ENCODE measurements around the gene NFATC1.
"Not testable (repeated sequence)": the region's sequence is repeated elsewhere in the genome, so short reads cannot be mapped to it uniquely, and the experiment has no call there.

Gene NFATC1

GRCh38 chr18:79494936-79495335 lies 99.2 kb downstream of the NFATC1 start:
- no peak for DNase-seq

- DNase-seq: no peak
These were observed 99.9 kb downstream of the NFATC1 start for GRCh38 chr18:79495591-79496071.

GRCh38 chr18:79496237-79496977 lies 100.7 kb downstream of the NFATC1 start:
- DNase-seq: no peak

DNA sequence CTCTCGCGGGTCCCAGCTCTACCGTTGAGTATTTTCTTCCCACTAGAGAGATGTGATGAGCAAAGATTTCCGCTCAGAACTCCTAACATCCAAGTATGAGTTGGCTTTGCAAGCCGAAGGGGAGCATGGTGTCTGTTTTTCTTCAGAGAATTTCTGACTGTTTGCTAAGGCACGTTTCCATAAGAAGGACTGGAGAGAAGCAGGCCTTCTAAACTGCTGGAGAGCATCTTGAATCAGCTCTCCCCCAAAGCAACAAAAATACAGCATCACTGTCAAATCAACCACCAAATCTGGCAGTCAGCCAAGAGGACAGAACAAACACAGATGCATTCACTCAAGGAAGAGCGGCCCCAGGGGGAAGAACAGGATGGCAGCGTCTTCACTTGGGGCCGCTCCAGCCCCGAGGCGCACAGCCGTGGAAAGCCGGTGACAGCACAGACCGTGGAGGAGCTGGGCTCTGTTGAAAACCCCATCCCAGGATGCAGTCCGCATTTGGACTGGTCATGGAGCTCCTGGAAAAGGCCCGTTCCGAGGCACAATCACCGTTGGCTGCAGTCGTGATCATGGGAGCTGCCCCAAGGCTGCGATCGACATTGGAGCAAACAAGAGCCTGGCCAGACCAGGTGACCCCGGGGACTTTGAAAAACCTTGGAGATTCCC lies 101.4 kb downstream of the NFATC1 start:
- DNase-seq: no peak

DNA sequence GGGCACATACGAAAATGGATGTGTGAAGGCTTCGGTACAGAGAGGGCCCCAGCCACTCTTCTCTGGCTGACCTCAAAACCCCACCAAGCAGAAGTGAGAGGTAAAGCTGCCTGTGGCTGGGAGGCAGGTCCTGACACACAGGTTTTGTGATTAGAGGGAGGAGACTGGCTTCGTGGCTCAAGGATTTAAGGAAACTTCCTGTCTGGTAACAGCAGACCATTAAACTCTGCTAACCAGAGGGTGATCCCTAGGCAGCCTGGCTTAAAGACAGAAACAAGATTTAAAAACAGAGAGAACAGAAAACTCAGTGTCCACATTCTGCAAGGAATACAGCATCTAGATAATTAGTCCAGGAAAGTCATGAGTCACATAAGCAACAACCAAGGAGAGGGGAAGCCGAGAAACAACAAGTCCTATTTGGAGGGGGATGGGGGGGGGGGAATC lies 101.9 kb downstream of the NFATC1 start:
- DNase-seq: no peak

DNA sequence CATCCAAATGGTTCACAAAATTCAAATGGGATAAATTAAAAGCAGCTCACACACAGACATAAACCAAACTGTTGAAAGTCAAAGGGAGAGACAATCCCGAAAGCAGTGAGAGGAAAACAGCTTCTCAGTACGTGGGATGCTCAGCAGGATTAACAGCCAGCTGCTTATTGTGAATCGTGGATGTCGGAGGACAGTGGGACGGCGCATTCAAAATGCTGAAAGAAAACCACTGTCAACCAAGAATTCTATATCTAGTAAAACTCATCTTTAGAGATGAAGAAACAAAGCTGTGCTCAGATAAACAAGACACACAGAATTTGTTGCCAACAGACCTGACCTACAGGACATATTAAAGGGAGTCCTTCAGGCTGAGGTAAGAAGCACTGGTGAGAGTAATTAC lies 102.9 kb downstream of the NFATC1 start:
- DNase-seq: no peak

GRCh38 chr18:79501006-79501405 lies 105.3 kb downstream of the NFATC1 start:
- no peak for DNase-seq

GRCh38 chr18:79502782-79503181 lies 107.1 kb downstream of the NFATC1 start:
- DNase-seq: no peak

DNA sequence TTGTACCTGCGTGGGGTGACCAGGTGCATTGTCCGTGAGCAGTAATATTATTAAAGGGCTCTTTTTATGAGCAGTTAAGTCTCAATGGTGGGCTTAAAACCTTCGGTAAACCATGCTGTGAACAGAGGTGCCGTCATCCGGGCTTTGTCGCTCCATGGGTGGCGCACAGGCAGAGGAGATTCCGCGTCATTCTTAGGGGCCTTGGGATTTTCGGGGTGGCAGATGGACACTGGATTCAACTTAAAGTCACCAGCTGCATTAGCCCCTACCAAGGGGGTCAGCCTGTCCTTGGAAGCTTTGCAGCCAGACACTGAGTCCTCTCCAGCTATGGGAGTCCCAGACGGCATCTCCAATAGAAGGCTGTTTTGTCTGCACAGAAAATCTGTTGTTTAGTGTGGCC lies 107.7 kb downstream of the NFATC1 start:
- DNase-seq: no peak

GRCh38 chr18:79504034-79504433 lies 108.3 kb downstream of the NFATC1 start:
- DNase-seq: no peak

GRCh38 chr18:79504495-79504894 lies 108.8 kb downstream of the NFATC1 start:
- DNase-seq: not testable (repeated sequence)

GRCh38 chr18:79505465-79505864 lies 109.7 kb downstream of the NFATC1 start:
- DNase-seq: not testable (repeated sequence)

DNA sequence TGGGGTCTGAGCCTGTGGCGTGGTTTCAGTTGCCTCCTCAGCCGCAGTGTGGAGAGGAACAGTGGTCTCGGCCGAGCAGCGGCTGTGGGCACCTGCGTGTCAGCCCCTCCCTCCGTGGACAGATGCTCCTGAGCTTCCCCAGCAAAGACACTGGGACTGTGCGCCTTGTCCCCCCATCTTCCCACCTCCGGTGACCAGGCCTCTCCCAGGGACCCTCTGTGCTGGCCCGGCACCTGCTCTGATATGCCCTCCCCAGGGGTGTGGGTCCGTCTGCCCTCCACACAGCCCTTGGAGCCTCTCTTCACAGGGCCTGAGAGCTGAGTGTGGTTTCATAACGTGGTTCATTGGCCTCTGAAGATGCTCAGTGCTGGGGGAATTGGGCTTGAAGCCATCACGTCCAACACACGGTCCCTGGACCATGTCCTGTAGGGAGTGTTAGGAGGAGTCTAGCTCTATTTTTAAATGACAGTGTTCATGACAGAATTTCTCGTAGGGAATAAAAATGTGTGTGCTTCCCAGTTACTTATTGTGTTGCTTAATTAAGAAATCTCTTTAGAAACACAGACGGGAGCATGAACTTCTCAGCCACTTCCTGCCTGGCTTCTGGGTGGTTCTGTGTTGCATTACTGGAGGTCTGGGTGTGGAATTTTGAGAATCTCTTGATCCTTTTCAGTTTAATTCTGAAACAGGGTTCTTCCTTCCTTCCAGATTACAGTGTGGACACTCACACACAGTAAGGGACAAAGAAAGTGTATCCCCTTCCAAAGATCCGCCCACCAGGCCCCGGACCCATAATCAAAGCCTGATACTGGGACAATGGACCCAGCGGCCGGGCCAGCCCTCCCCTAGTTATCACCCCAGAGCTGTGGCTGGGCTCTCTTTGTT lies 110.7 kb downstream of the NFATC1 start:
- DNase-seq: no peak

DNA sequence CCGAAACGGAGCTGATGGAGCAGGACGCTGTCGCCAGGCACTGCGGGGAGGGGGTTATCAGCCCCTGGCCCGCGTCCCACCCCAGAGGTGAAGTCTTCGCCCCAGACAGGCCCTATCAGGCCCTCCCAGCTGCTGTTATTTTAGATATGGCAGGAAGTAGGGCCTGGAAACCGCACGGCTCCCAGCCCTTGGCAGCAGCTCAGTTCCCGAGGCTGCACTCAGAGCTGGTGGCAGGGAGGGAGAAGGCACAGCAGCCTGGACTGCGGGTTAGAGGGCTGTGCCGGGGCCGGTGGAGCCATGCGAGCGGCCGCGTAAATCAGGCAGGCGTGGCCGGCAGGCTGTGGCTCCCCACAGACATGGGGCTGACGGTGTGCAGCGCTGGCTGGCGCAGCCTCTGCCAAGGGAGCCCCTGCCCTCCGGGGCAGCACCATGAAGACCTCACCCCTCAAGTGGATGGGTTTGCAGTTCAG lies 111.4 kb downstream of the NFATC1 start:
- DNase-seq: no peak

DNA sequence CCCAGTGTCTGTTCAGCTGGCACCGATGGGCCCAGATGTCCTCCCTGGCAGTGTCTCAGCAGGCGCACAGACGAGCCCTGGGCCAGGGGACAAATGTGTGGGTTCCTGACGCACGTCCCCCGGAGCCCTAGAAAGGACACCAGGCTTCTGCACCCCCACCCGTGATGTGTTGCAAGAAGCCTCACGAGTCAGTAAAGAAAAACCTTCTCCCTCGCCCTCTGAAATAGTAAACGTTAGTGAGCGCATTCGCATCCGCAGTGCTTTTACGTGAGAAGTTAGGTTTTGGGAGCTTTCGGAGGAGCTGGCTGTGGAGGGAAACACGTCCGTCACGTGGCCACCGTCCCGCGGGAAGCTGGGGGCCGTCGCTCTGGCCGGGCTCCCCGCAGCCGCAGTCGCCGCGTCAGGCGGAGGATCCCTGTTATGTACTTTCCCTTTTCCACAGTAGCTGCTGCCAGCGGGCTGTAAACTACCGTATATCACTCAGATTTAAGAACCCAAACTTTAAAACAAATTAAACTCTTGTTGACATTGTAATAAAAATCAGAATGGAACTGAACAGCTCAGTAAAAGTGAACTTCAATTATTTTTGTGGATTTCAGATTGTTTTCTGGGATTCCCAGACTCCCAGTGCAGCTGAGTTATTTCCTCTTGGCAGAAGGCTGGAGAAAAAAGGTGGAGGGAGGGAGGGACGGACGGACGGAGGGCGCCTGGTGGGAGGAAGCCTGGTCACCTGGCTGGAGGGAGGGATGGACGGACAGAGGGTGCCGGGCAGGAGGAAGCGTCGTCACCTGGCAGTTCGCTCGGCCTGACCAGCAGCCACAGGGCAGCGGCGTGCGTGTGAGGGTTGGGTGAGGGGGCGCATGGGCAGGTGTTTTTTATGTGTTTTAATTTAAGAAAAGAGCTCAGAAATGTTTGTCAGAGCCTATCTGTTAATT lies 112.1 kb downstream of the NFATC1 start:
- no peak for DNase-seq

GRCh38 chr18:79508565-79509535 lies 113.1 kb downstream of the NFATC1 start:
- DNase-seq: no peak

- DNase-seq: no peak
These were observed 113.8 kb downstream of the NFATC1 start for GRCh38 chr18:79509536-79509930.

- no peak for DNase-seq
These were observed 114.4 kb downstream of the NFATC1 start for GRCh38 chr18:79510046-79510685.

DNA sequence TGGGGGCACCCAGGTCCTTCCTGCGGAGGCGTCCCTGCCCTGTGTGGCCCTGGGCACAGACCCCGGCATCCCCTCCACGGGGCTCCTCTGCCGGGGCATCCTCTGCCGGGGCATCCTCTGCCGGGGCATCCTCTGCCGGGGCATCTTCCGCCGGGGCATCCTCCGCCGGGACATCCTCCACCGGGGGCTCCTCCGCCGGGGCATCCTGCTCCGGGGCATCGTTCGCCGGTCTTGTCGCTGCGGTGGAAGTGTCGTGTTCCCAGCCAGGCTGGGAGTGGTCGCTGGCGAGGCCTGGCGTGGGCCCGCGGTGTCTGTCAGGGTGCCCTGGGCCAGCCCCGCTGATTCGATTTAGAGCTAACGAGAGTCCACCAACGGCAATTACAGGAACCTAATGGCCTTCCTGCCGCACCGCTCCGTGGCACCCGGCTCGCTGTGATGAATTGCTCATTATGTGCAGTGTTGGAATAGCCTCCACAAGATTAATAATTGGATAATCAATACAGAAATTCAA lies 115.1 kb downstream of the NFATC1 start:
- no peak for DNase-seq

DNA sequence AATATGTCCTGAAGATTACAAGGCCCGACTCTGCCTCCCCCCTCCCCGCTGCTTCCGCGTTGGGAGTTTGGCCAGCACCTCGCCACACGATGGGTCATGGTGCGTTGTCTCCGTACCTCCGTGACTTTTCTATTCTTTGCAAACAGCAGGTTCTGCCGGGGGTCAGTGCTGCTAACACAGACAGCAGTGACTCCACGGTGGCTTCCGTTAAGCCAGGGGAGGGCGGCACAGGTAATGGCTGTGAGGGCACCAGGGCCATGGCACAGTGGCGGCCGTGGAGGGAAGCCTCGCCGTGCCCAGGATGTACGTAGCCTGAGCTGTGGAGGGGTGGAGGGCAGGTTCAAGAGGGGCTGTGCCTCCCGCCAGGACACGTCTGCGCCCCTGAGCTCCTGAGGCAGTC lies 115.5 kb downstream of the NFATC1 start:
- DNase-seq: no peak

Data from stimulated activated CD4-positive, alpha-beta T cell treated with anti-CD3 and anti-CD28 coated beads, Interleukin-4, amount 100 ng/mL, for 24 hours (primary cell).